Left forelimb (tissue), 1 donor: ENCODE measurements around the gene NPC1.
"Not testable (repeated sequence)": the region's sequence is repeated elsewhere in the genome, so short reads cannot be mapped to it uniquely, and the experiment has no call there.

Experiments
- DNase-seq: peaks from one replicate; pipeline ENCODE4 v3.0.0-alpha.2; 2018; ENCODE audit warnings: low spot score

The NPC1 gene

GRCh38 chr18:23523429-23524212, 62.7 kb downstream of the NPC1 start:
- DNase-seq: no peak

GRCh38 chr18:23521907-23522306, 64.4 kb downstream of the NPC1 start:
- no peak for DNase-seq

GRCh38 chr18:23521271-23521670, 65.0 kb downstream of the NPC1 start:
- DNase-seq: no peak

GRCh38 chr18:23519734-23520133, 66.6 kb downstream of the NPC1 start:
- DNase-seq: no peak

- no peak for DNase-seq
Observed at GRCh38 chr18:23515911-23516546, 70.3 kb downstream of the NPC1 start.

- no peak for DNase-seq
Observed at GRCh38 chr18:23512641-23513040, 73.7 kb downstream of the NPC1 start.

GRCh38 chr18:23512216-23512615, 74.1 kb downstream of the NPC1 start:
- not testable (repeated sequence) for DNase-seq

GRCh38 chr18:23510923-23511322, 75.4 kb downstream of the NPC1 start:
- not testable (repeated sequence) for DNase-seq

- DNase-seq: no peak
Observed at GRCh38 chr18:23506393-23506792, 79.9 kb downstream of the NPC1 start.

GRCh38 chr18:23504720-23505119, 81.6 kb downstream of the NPC1 start:
- DNase-seq: no peak

- no peak for DNase-seq
Observed at GRCh38 chr18:23503963-23504344, 82.4 kb downstream of the NPC1 start.

GRCh38 chr18:23503038-23503962, 83.0 kb downstream of the NPC1 start, which contains the start of gene RMC1:
Gene RMC1 (plus strand): TSS chr18:23503511. CDS start chr18:23503619, 108 bp downstream.
- peak; percentile 99 for DNase-seq

GRCh38 chr18:23502516-23503037, 83.7 kb downstream of the NPC1 start:
- DNase-seq: no peak

GRCh38 chr18:23501626-23502025, 84.7 kb downstream of the NPC1 start:
- no peak for DNase-seq

GRCh38 chr18:23499291-23499781, 87.0 kb downstream of the NPC1 start:
- DNase-seq: no peak

GRCh38 chr18:23498877-23499276, 87.4 kb downstream of the NPC1 start:
- DNase-seq: no peak

GRCh38 chr18:23498117-23498516, 88.2 kb downstream of the NPC1 start:
- no peak for DNase-seq

GRCh38 chr18:23495723-23496440, 90.4 kb downstream of the NPC1 start:
- DNase-seq: no peak

- DNase-seq: no peak
Observed at GRCh38 chr18:23494992-23495391, 91.3 kb downstream of the NPC1 start.

GRCh38 chr18:23493654-23494053, 92.7 kb downstream of the NPC1 start:
- DNase-seq: no peak

GRCh38 chr18:23489586-23489985, 96.7 kb downstream of the NPC1 start:
- DNase-seq: not testable (repeated sequence)
